Stimulated activated CD4-positive, alpha-beta T cell treated with anti-CD3 and anti-CD28 coated beads, Interleukin-12 subunit alpha, Interleukin-12 subunit beta, amount 100 ng/mL, for 24 hours (primary cell): Measurements from ENCODE around the gene GRAPL.
"Not testable (repeated sequence)": the region's sequence is repeated elsewhere in the genome, so short reads cannot be mapped to it uniquely, and the experiment has no call there.

ENCODE experiments used
- DNase-seq, 2 experiments: peaks; one replicate each; pipeline ENCODE4 v3.0.0-alpha.2; 2020; ENCODE audit warnings: low read depth in 2 of 2

GRAPL gene

GRCh38 chr17:19188870-19189708, 61.7 kb downstream of the GRAPL start:
- DNase-seq: not testable (repeated sequence)

- not testable (repeated sequence) for DNase-seq
Measured at GRCh38 chr17:19189781-19190405, 62.5 kb downstream of the GRAPL start.

- DNase-seq: not testable (repeated sequence)
Measured at GRCh38 chr17:19196382-19197204, 69.2 kb downstream of the GRAPL start.

GRCh38 chr17:19202448-19202847, 75.1 kb downstream of the GRAPL start:
- DNase-seq: not testable (repeated sequence)

GRCh38 chr17:19203429-19203828, 76.0 kb downstream of the GRAPL start:
- DNase-seq: not testable (repeated sequence)
